ENCODE data around the gene RPAP2. TPM values are rescaled to one million over a fixed set of nuclear protein-coding genes. Genes with fewer than 3 reads are reported as not detected.

RPAP2 gene
- total and polyA plus RNA-seq, 8 donors: 3.0 to 18.2 (median 15.3) TPM

- Histone ChIP-seq H3K27ac (no peak overlapping the region), H3K9me3 (no peaks in the 10 kb centered on the region), H3K4me3 (no peak overlapping the region), H3K4me1 (no peaks in the 10 kb centered on the region), H3K27me3 (no peaks in the 10 kb centered on the region), H3K36me3 (peaks cover 0 to 9% (median 0%) of the 10 kb centered on the region in 3 donors)
- 97 to 98% methylated on average over 6 of the region's 6 CpGs for WGBS, 2 donors
- no peak for TF ChIP-seq CTCF (IDR thresholded peaks at IDR 0.05)
- DNase-seq (no peak), ATAC-seq (no peak), FAIRE-seq (no peak)
- intact Hi-C loops (cut with DNase I): no loop called here
Observed at GRCh38 chr1:92329347-92330129, 30.7 kb downstream of the RPAP2 start.

- ATAC-seq (no peak), DNase-seq (no peak), FAIRE-seq (no peak)
- WGBS, 2 donors: 87 to 89% methylated on average over 3 of the region's 3 CpGs
- intact Hi-C loops (cut with DNase I): no loop called here
- Histone ChIP-seq H3K27ac (no peak overlapping the region), H3K4me3 (no peak overlapping the region), H3K27me3 (no peaks in the 10 kb centered on the region), H3K36me3 (peaks cover 0 to 10% (median 0%) of the 10 kb centered on the region in 3 donors), H3K4me1 (no peaks in the 10 kb centered on the region), H3K9me3 (no peaks in the 10 kb centered on the region)
- no peak for TF ChIP-seq CTCF (IDR thresholded peaks at IDR 0.05)
Observed at GRCh38 chr1:92333668-92334067, 34.8 kb downstream of the RPAP2 start.

- H3K36me3 ChIP-seq: peaks cover 0 to 5% (median 0%) of the 10 kb centered on the region in 3 donors
- FAIRE-seq: no peak
- WGBS, 2 donors: 35 to 36% methylated on average over 1 of the region's 1 CpG
- no peaks in the 10 kb centered on the region for H3K9me3 ChIP-seq
- no peak overlapping the region for H3K27ac ChIP-seq
- DNase-seq: no peak
- TF ChIP-seq CTCF (IDR thresholded peaks at IDR 0.05): no peak
- no peaks in the 10 kb centered on the region for H3K27me3 ChIP-seq
- ATAC-seq: no peak
- H3K4me3 ChIP-seq: no peak overlapping the region
- no peaks in the 10 kb centered on the region for H3K4me1 ChIP-seq
- intact Hi-C loops (cut with DNase I): no loop called here
Observed at GRCh38 chr1:92340154-92340553, 41.3 kb downstream of the RPAP2 start.

- no peak overlapping the region for H3K4me3 ChIP-seq
- DNase-seq (no peak), FAIRE-seq (no peak), ATAC-seq (no peak)
- H3K27me3 ChIP-seq: no peaks in the 10 kb centered on the region
- 97 to 100% methylated on average over 1 of the region's 1 CpG for WGBS, 2 donors
- H3K9me3 ChIP-seq: no peaks in the 10 kb centered on the region
- no peak overlapping the region for H3K27ac ChIP-seq
- H3K36me3 ChIP-seq: peaks cover 0 to 8% (median 0%) of the 10 kb centered on the region in 3 donors
- no peaks in the 10 kb centered on the region for H3K4me1 ChIP-seq
- intact Hi-C loops (cut with DNase I): no loop called here
- no peak for TF ChIP-seq CTCF (IDR thresholded peaks at IDR 0.05)
Observed at GRCh38 chr1:92342401-92342800, 43.5 kb downstream of the RPAP2 start.

GRCh38 chr1:92343061-92343460 is 44.2 kb downstream of the RPAP2 start:
- Histone ChIP-seq H3K36me3 (peaks cover 0 to 10% (median 0%) of the 10 kb centered on the region in 3 donors), H3K4me3 (no peak overlapping the region), H3K4me1 (no peaks in the 10 kb centered on the region), H3K27ac (no peak overlapping the region), H3K9me3 (no peaks in the 10 kb centered on the region), H3K27me3 (no peaks in the 10 kb centered on the region)
- 75 to 81% methylated on average over 3 of the region's 3 CpGs for WGBS, 2 donors
- intact Hi-C loops (cut with DNase I): no loop called here
- DNase-seq: no peak
- no peak for FAIRE-seq
- no peak for TF ChIP-seq CTCF (IDR thresholded peaks at IDR 0.05)
- ATAC-seq: no peak
